GM18511 (cell line): ENCODE measurements around the gene ULK2.
"Not testable (repeated sequence)": the region's sequence is repeated elsewhere in the genome, so short reads cannot be mapped to it uniquely, and the experiment has no call there.

ENCODE experiments used
- ATAC-seq: cut with Tn5 transposase; IDR thresholded peaks from one replicate; pipeline ENCODE4 v1.9.1; 2021; ENCODE audit warnings: mild to moderate bottlenecking, moderate library complexity; ENCODE audit not compliant: unreplicated experiment

Gene ULK2

DNA sequence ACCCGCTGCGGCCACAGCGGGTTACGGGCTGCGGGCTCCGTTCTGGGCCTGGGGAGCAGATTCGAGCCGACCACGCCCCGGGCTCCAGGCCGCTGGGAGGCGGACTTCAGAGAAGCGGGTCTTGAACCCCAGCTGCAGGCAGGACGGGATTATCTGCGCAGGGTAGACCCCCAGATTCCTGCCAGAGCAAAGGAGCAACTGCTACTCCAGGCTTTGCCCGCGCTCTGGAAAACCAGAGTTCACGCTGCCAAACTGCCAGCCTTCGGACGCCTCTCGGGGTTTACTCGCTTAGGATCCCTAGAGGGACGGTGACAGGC, 301 bp upstream of the ULK2 start:
- ATAC-seq = no peak

DNA sequence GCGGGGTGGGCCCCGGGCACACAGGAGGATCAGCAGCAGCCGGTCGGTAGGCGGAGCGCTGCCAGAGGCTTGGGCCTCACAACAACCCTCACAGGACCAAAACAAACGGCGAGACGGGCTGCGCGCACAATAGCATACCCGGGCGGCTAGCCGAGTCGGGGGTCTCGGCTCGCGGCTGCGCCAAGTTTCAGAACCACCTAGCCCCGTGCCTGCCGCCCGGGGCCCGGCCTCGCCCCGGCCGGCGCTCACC, 732 bp downstream of the ULK2 start:
- peak; percentile 63 for ATAC-seq

DNA sequence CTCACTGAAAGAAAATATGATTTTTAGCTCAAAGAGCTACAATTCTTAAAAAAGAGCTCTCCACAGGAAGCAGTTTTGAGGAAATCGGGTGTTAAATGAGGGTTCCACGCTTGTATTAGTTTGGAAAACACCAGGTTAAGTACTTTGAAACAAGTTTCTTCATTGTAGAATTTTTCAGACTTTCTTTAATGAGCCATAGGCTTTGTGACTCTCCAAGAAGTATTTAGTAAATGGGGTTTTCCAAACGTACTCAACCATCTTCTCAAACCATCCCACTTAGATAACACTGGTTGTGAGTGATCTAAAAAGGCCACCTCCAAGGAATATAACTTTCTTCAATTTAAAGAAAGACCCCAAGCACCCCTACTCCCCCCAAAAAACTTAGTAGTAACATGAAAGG, 2.7 kb downstream of the ULK2 start:
- ATAC-seq = no peak

DNA sequence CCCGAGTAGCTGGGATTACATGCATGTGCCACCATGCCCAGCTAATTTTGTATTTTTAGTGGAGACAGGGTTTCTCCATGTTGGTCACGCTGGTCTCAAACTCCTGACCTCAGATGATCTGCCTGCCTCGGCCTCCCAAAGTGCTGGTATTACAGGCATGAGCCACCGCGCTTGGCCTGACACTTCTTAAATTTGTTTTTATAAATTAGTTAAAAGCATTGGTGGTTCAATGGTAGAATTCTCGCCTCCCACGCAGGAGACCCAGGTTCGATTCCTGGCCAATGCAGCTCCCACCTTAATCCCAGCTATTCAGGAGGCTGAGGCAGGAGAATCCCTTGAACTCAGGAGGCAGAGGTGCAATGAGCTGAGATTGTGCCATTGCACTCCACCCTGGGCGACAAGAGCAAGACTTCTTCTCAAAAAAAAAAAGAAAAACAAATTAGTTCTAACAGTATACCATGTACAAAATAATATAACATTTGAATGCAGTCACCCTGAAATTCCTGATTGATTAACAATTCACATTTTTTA, 7.0 kb downstream of the ULK2 start:
- not testable (repeated sequence) for ATAC-seq

DNA sequence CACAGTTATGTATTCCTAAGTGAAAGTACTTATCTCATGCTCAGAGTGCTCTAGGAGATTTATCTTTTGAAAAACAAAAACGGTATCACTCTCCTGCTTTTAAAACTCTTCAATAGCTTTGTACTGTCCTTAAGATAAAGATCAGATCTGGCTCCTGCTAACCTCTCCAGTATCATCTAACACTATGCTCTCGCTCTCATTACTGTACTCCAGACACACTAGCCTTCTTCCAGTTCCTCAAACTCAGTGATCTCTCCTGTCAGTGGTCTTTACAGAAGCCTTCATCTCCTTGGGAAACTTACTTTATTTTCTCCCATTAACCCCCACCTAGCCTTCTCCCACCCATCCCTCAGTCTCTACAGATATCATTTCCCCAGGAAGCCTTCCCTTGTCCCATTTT, 10.1 kb downstream of the ULK2 start:
- no peak for ATAC-seq

DNA sequence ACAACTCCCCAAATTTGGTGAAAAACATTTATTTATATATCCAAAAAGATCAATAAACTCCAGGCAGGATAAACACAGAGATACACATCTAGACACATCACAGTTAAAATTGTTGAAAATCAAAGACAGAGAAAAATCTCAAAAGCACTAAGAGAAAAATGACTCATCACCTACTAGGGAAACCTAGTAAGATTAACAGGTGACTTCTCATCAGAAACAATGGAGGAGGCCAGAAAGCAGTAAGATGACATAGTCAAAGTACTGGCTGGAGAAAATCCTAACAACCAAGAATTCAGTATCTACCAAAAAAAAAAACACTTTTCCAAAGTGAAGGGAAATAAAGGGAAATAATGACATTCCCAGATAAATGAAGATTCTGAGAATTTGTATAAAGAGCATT, 33.8 kb downstream of the ULK2 start:
- ATAC-seq = no peak

DNA sequence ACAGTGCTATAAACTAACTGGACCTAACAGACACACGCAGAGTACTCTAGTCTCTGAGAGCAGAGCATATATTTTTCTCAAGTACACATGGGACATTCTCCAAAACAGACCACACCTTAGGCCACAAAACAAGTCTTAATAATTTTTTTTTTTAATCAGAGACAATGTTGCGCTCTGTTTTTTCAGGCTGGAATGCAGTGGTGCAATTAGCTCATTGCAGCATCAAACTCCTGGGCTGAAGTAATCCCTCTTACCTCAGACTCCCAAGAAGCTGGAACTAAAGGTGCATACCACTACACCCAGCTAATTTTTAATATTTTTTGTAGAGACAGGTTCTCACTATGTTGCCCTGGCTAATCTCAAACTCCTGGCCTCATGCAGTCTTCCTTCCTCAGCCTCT, 37.7 kb downstream of the ULK2 start:
- no peak for ATAC-seq

DNA sequence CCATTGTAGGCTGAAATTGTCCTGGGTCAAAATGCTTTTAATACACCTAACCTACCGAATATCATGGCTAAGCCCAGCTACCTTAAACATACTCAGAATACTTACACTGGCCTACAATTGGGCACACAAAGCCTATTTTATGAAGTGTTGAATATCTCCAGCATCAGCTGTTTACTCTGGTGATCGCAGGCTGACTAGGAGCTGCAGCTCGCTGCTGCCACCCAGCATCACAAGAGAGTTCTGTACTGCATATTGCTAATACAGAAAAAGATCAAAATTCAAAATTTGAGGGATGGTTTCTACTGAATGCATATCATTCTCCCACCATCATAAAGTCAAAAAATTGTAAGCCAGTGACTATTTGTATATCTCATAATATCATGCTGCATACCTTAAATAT, 55.3 kb downstream of the ULK2 start:
- ATAC-seq = no peak

DNA sequence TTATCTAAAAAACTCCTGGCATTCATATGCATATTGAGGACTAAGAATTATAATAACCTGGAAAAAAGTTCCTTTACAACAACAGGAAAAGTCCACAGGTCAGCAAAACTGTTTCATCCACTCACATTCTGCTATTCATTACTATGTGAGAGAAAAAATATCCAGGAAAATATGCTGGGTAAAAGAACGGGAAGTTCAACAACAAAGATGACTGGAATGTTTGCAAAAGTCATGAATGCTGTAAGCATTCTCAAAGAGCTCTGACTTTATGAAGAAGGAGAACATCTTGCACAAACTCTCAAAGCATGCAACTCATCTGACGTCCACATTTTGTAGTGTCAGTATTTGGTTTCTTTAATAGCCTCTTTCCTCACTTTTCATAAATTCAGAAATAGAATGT, 62.7 kb downstream of the ULK2 start:
- no peak for ATAC-seq

DNA sequence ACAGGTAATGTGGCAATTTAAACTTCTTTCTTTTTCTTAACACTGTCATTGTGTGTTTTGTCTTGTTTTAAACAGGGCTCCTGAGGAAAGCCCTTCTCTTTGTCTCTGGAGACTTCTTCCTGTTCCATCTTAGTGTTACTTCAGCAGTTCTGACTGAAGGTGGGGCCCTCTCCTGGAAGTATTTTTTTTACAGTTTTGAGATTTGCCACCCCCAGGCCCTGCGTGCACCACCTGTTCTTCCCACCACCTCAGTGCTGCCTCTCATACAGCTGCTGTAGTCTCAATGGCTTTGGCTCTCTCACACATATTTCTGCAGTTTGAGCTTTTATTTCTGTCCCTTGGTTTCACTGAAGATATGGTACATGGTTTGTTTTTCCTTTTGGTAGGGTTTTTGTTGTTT, 67.2 kb downstream of the ULK2 start:
- ATAC-seq = no peak

DNA sequence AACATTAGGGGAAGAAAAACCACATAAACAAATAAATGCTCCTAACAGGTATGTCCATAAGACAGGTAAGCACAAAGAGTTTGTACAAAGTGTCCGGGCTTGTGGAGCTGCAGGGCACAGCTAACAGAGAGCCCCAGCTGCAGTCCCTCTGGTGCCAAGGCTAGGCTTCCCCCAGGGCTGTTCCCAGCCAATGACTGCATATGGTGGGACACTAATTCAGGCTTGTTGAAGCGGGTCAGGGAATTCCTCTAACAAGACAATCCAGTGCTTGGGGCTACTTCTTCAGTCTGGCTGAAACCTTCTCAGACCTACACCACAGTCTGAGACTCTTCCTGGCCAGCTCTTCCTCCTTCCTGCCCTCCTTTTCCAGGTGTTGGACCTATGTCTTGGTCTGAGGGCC, 67.9 kb downstream of the ULK2 start:
- ATAC-seq = no peak

DNA sequence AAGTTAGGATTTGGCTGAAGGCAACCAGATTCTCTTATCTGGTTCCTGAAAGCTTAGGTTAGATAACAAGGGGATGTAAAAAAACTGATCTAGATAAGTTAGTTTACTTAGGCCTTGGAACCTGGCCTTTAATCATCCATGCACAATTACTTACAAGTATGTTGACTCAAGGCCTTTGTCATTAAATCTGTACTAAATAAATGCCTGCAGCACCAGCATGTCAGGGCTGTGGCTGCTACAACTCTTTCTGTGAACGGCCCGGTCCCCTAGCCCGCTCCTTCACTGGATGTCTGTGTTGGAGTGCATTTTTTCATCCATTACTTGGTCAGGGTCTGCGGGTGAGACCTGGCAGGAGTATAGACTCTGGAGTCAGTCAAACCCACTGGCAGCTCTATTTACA, 71.3 kb downstream of the ULK2 start:
- ATAC-seq = no peak

DNA sequence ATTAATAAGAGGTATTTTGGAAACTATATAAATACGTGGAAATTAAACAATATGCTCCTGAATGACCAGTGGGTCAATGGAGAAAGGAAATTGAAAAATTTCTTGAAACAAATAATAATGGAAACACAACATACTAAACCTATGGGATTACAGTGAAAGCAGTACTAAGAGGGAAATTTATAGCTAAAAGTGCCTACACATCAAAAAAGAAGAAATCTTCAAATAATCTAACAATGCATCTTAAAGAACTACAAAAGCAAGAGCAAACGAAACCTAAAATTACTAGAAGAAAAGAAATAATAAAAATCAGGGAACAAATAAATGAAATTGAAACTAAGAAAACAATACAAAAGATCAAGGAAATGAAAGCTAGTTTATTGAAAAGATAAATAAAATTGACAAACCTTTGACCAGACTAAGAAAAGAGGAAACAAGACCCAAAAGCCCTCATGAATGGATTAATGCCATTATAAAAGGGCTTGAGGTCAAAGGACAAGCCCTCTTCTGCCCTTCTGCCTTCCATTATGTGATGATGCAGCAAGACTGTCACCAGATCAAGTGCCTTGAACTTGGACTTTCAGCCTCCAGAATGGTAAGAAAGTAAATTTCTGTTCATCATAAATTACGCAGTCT, 75.7 kb downstream of the ULK2 start:
- no peak for ATAC-seq

DNA sequence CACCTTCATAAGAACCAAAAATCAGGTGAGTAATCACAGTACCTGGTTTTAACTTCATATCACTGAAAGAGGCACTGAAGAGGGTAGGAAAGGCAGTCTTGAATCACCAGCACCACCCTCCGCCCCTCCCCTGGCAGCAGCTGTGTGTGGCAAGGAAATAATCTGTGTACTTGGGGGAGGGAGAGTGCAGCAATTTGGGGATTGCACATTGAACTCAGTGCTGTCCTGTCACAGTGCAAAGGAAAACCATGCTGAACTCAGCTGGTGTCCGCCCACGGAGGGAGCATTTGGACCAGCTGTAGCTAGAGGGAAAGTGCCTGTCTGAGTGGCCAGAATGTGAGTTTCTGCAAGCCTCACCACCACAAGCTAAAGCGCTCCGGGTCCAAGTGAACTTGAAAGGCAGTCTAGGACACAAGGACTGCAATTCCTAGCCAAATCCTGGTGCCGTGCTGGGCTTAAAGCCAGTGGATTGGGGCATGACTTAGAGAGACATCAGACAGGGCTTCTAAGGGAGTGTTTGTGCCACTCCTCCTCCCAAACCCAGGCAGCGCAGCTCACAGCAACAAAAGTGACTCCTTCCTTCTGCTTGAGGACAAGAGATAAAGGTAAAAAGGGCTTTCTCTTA, 79.9 kb downstream of the ULK2 start:
- no peak for ATAC-seq

DNA sequence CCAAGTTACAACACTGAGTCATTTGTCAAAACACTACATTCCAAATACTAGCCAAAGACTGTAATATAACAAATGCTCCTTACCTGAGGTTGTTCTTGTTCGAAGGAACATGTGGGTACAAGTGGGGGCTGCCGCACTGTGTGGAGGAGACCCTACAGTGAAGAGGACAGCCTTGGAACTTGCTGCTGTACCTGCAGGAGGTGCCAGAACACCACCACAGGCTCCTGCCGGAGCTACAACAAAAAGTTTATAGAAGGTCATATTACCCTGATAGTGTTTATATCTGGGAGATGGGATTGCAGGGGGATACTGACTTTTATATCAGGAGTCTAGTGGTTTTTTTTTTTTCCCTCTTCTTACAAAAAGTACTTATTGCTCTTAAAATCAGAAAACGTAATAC, 81.9 kb downstream of the ULK2 start:
- ATAC-seq = no peak

DNA sequence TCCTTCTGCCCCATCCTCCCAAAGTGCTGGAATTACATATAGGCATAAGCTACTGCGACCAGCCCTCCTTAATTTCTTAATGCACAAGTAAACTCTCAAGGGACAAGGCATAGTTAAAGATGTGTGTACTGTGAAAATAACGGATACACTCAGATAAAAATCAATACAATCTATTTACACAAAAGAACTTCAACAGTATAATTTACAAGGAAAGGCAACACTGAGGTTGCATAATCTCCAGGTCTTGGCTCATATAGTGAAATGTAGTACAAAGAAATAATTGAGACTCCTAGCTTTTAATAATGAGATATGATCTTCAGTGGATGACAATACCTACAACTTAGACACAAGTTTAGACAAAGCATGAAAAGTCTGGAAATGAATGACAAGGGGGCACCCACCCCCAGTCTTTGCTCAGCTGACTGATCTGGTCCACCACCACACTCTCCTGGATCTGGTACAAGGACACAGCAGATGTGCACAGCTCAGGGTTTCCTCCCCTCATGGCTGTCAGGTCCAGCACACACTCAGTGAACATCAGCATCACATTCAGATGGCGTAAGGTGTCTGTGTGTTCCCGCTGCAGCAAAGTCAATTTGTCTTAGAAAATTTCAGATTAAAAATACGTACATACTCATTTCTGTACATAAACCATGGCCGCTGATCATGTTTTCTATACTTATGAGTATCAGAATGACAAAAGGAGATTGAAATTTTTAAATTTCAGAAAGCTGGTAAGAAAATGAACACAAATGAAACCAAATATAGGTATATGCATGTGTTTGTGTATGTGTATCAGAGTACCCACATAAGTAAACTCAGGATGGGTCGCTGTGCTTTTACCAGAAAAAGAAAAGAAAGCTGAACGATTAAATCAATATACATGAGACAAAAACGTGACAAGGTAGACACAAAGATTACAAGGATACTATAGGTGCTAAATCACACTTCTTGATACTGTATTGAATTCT, 86.0 kb downstream of the ULK2 start:
- no peak for ATAC-seq

DNA sequence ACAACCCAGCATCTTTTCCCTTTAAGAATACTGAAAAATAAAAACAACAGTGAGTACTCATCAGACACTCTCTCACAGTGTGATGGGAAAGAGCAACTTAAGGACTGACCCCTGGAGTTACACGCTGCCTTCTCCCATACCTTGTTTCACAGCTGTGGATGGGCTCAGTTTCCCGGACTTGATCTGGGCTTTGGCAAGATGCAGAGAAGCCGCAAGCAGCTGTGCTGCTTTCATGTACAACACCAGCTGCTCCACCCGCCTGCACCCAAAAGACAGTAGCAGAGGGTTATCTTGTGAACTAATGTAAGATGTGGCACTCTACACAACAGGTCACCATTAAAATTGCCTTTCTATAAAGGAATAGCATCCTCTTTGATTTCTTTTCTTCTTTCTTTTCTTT, 86.9 kb downstream of the ULK2 start:
- ATAC-seq = no peak

DNA sequence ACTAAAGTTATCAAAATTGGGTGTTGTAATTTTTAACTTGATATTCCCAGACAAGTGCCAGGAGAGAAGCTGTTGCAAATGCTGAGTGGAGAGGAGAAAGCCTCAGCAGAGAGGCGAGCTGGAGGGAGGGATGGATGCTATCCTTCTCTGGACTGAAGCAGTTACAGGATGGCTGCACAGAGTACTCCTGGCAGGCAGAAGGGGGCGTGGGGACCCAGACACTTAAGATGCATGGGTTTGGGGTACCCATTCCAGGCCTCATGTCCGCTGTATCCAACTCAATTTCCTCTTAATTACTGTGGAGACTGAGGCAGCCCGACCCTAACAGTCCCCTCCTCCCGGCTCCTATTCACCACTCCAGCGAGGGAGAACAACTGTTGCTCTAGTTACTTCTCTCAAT, 94.2 kb downstream of the ULK2 start:
- ATAC-seq = no peak

DNA sequence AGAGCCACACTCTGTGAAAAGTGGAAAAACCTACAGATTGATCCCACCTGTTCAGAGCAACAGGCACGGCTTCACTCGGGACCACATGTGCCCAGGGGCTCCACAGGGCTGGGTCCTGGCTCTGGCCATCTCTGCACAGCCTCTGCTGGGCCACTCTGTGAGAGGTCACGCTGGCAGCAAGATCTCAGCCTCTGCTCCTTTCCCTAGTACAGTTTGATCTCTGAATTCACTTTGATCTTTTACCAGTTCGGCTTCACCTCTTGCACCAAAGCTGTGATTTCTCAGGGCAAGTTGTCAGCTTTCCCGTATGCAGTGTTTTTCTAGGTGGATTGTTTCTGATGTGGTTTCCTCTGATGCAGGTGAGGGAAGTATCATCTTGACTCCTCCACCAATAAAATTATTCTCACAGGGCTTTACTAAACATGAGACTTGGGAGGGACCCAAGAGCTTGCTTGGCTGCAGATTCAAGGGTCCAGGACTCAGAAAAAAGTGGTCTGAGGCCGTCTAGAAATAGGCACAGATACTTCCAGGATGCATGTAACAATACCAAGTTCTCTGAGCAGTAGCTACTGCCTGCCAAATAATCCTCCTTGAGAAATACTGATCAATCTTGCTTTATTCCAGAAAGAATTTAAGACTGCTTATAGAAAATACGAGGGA, 95.6 kb downstream of the ULK2 start:
- no peak for ATAC-seq

DNA sequence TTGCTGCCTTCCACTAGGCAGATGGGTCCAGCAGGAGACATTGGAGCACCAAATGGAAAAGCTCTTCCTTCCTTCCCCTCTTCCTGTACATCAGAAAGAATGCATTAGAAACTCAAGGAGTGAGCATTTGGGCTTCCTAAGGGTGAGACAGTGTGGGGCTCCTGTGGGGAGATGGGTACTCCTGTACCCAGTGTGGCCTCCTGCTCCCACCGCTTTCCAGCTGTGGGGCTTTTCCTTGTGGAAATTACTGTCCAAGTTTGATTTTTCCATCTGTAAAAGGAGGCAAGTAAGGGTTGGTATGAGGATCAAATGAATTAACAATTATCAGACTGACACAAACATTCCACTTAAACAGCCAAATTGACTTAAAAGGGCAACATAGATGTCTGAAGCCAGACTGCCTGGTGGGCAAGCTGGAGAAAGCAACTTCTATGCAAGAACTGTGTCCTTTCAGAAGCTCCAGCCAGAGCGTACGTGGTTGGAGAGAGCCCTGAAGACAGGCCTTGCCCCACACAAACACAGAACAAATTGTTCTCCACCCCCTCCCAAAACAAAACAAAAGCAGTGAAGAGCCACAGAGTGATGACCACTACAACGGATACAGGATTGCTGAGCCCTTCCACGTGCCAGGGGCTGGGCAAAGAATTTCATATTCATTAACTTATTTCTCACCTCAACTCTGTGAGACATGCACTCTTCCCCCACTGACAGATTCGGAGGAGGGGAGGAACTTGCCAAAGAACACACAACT, 96.6 kb downstream of the ULK2 start:
- ATAC-seq = no peak
